GM13976 (cell line): Measurements from ENCODE around the gene SLC26A1.

Experiments used
- DNase-seq: peaks from one replicate; pipeline ENCODE4 v3.0.0; 2012; ENCODE audit warnings: low spot score
- CTCF ChIP-seq: IDR thresholded peaks from 2 replicates; pipeline ENCODE4 v1.5.1; 2012; ENCODE audit warnings: borderline replicate concordance, mild to moderate bottlenecking; ENCODE audit not compliant: insufficient read depth; ENCODE audit errors: extremely low read depth, missing control alignments, control extremely low read depth
- in situ Hi-C: fragments of 300-500 bp; cut with MboI; formaldehyde crosslinking; loops from one replicate; pipeline ENCODE4 v1.12.0; 2022; ENCODE audit warnings: low sequenced_read_pairs, mixed read lengths, inconsistent platforms; ENCODE audit not compliant: unreplicated experiment

The SLC26A1 gene

GRCh38 chr4:1033840-1034551 is 40.8 kb upstream of the SLC26A1 start:
- in situ Hi-C loops, result no loop called here
- TF ChIP-seq CTCF, result no peak
- DNase-seq, result no peak

GRCh38 chr4:1032861-1033260 is 39.7 kb upstream of the SLC26A1 start:
- in situ Hi-C loops, result no loop called here
- no peak for TF ChIP-seq CTCF

GRCh38 chr4:1031956-1032795 is 39.0 kb upstream of the SLC26A1 start:
- no peak for DNase-seq
- no peak for TF ChIP-seq CTCF
- in situ Hi-C loops, result no loop called here

More at GRCh38 chr4:1032861-1033260, 39.7 kb upstream of the SLC26A1 start:
- DNase-seq, result no peak

GRCh38 chr4:1031346-1031745 is 38.1 kb upstream of the SLC26A1 start:
- no peak for TF ChIP-seq CTCF
- in situ Hi-C loops, result no loop called here
- DNase-seq, result no peak

GRCh38 chr4:1030559-1030958 is 37.4 kb upstream of the SLC26A1 start:
- in situ Hi-C loops, result no loop called here
- DNase-seq, result no peak
- TF ChIP-seq CTCF, result no peak

- TF ChIP-seq CTCF, result no peak
- DNase-seq, result no peak
- in situ Hi-C loops, result no loop called here
Observed at GRCh38 chr4:1030031-1030430, 36.8 kb upstream of the SLC26A1 start.

- DNase-seq, result no peak
- no peak for TF ChIP-seq CTCF
- in situ Hi-C loops, result no loop called here
Observed at GRCh38 chr4:1029529-1029928, 36.3 kb upstream of the SLC26A1 start.
